K562 (cell line): ENCODE data around the gene OR52I2. TPM values are rescaled to one million over a fixed set of nuclear protein-coding genes. Genes with fewer than 3 reads are reported as not detected.

Experiments
- ATAC-seq: fragments of 200-7000 bp; cut with Tn5 transposase; 3 replicates; pipeline ENCODE4 v1.9.1; 2020; ENCODE audit warnings: moderate library complexity
- BruUV-seq: library from RNA; stranded (reverse); fragments of 400-500 nt; replicated peaks from 2 replicates; lab custom pipeline; 2021; lab: Mats Ljungman, UMichigan
- CTCF ChIA-PET: fragments of 300-600 bp; formaldehyde crosslinking; extraction: SDS; loops from one replicate; lab custom pipeline; 2021; ENCODE audit warnings: low intra/inter-chr PET ratio; lab: Yijun Ruan, JAX
- POLR2A ChIA-PET: fragments of 300-600, 350-650 bp; sonication (Branson Sonifier 250); formaldehyde crosslinking; extraction: SDS; loops from one replicate; lab custom pipeline; 2021; ENCODE audit warnings: antibody characterized with exemption, inconsistent platforms; lab: Yijun Ruan, JAX
- DNase-seq, 4 experiments: peaks; one replicate each; pipeline versions ENCODE4 v3.0.0 to v3.0.0-alpha.2; 2011 to 2018; ENCODE audit warnings: low spot score in 3 of 4, mixed read lengths in 3 of 4; ENCODE audit errors: extremely low read depth in 1 of 4
- FAIRE-seq: peaks from 2 replicates; lab custom pipeline; 2011; peaks lifted over from hg19 to GRCh38; lab: Jason Lieb, UNC
- H2AFZ ChIP-seq: 2 replicates; pipeline ENCODE4 v1.6.0; 2011; ENCODE audit warnings: low read depth, low read length, control low read depth, inconsistent platforms
- H3K27ac ChIP-seq: fragments of 200-600 bp; 3 replicates; pipeline ENCODE4 v1.8.0; 2011; ENCODE audit warnings: low read depth, mild to moderate bottlenecking, control low read depth, inconsistent platforms, low read length, moderate library complexity, mixed read lengths; ENCODE audit errors: extremely low read depth
- H3K27me3 ChIP-seq, 2 experiments: fragments of 300-600 bp in 1 of 2; 2 replicates in 1 of 2; 3 replicates in 1 of 2; pipeline versions ENCODE4 v1.6.0 to v1.8.0; 2011; ENCODE audit warnings: inconsistent platforms in 2 of 2, low read length in 2 of 2, mild to moderate bottlenecking in 1 of 2, mixed read lengths in 1 of 2, moderate library complexity in 1 of 2; ENCODE audit not compliant: control insufficient read depth in 2 of 2, insufficient read depth in 2 of 2
- H3K36me3 ChIP-seq: fragments of 300-600 bp; 3 replicates; pipeline ENCODE4 v1.8.0; 2011; ENCODE audit warnings: mild to moderate bottlenecking, low read length, inconsistent platforms; ENCODE audit not compliant: control insufficient read depth, insufficient read depth
- H3K4me1 ChIP-seq, 2 experiments: fragments of 200-600 bp in 1 of 2; replicated peaks in 1 of 2; 2 replicates in 1 of 2; 3 replicates in 1 of 2; pipeline versions ENCODE4 v1.5.1 to v1.8.0; 2011; ENCODE audit warnings: inconsistent platforms in 2 of 2, low read length in 2 of 2, mild to moderate bottlenecking in 1 of 2, mixed read lengths in 1 of 2, moderate library complexity in 1 of 2; ENCODE audit not compliant: control insufficient read depth in 2 of 2, insufficient read depth in 2 of 2
- H3K4me2 ChIP-seq: 2 replicates; pipeline ENCODE4 v1.6.1; 2011; ENCODE audit warnings: low read length, control low read depth, inconsistent platforms, mixed read lengths; ENCODE audit not compliant: insufficient read depth
- H3K4me3 ChIP-seq: fragments of 200-600 bp; sonication (generic), shearing (Covaris generic); 2 replicates; pipeline ENCODE4 v1.5.1; 2016; ENCODE audit warnings: control low read depth, inconsistent platforms
- H3K79me2 ChIP-seq: fragments of 200-600 bp; 3 replicates; pipeline ENCODE4 v1.8.0; 2011; ENCODE audit warnings: low read length, inconsistent platforms; ENCODE audit not compliant: control insufficient read depth, insufficient read depth
- H3K9ac ChIP-seq, 2 experiments: 2 replicates each; pipeline versions ENCODE4 v1.6.0 to v1.6.1; 2011; ENCODE audit warnings: low read depth in 2 of 2, low read length in 2 of 2, control low read depth in 1 of 2, inconsistent platforms in 1 of 2, mild to moderate bottlenecking in 1 of 2, mixed read lengths in 1 of 2; ENCODE audit not compliant: insufficient read depth in 1 of 2
- H3K9me1 ChIP-seq: one replicate; pipeline ENCODE4 v1.6.0; 2011; ENCODE audit warnings: inconsistent platforms, mild to moderate bottlenecking, low read length, moderate library complexity; ENCODE audit not compliant: control insufficient read depth, insufficient read depth
- H3K9me3 ChIP-seq: replicated peaks from 2 replicates; pipeline ENCODE4 v1.5.1; 2011; ENCODE audit warnings: low read depth, low read length, inconsistent platforms; ENCODE audit not compliant: control insufficient read depth, insufficient read depth
- H4K20me1 ChIP-seq: replicated peaks from 2 replicates; pipeline ENCODE4 v1.6.1; 2011; ENCODE audit warnings: low read length, inconsistent platforms, mixed read lengths; ENCODE audit not compliant: control insufficient read depth, insufficient read depth
- CTCF ChIP-seq, 3 experiments: IDR thresholded peaks in 2 of 3; conservative IDR thresholded peaks in 1 of 3; 2 replicates each; pipeline ENCODE4 v1.5.1; 2011 to 2012; ENCODE audit warnings: low read length in 3 of 3, mild to moderate bottlenecking in 3 of 3, control low read depth in 2 of 3, improper control_type of control experiment in 1 of 3, inconsistent platforms in 1 of 3, low read depth in 1 of 3, mixed read lengths in 1 of 3, moderate library complexity in 1 of 3; ENCODE audit not compliant: insufficient read depth in 2 of 3
- MNT ChIP-seq, 2 experiments: fragments of 450-650 bp; conservative IDR thresholded peaks; 2 replicates each; pipeline ENCODE4 v1.6.1; 2017; ENCODE audit warnings: mild to moderate bottlenecking in 2 of 2, moderate library complexity in 2 of 2
- POLR3G ChIP-seq: IDR thresholded peaks from 2 replicates; pipeline ENCODE4 v1.6.1; 2011; ENCODE audit not compliant: insufficient read length, insufficient replicate concordance; ENCODE audit errors: extremely low read depth
- RCOR1 ChIP-seq, 2 experiments: IDR thresholded peaks; 2 replicates each; pipeline ENCODE4 v1.6.1; 2012; ENCODE audit warnings: low read depth in 2 of 2, low read length in 2 of 2, borderline replicate concordance in 1 of 2, improper control_type of control experiment in 1 of 2
- RFX5 ChIP-seq: IDR thresholded peaks from 2 replicates; pipeline ENCODE4 v1.6.1; 2011; ENCODE audit warnings: low read depth, mild to moderate bottlenecking, improper control_type of control experiment, low read length
- SMC3 ChIP-seq: conservative IDR thresholded peaks from 2 replicates; pipeline ENCODE4 v1.6.1; 2011; ENCODE audit warnings: low read depth, low read length, improper control_type of control experiment; ENCODE audit not compliant: insufficient read depth
- ZKSCAN8 ChIP-seq: fragments of 200-800 bp; sonication (Bioruptor generic); IDR thresholded peaks from 2 replicates; pipeline ENCODE4 v1.6.1; 2016; ENCODE audit warnings: missing genetic modification characterization, missing compliant biosample characterization
- ZNF311 ChIP-seq: fragments of 250-450 bp; sonication (Bioruptor Pico); IDR thresholded peaks from 2 replicates; pipeline ENCODE4 v1.4.0; 2020; ENCODE audit warnings: mild to moderate bottlenecking, moderate library complexity
- ZNF778 ChIP-seq: fragments of 450-650 bp; formaldehyde crosslinking; IDR thresholded peaks from 2 replicates; pipeline ENCODE4 v1.4.0; 2020; ENCODE audit warnings: mild to moderate bottlenecking, moderate library complexity
- WGBS: fragments of 100-300 bp; shearing (Covaris generic); methylation state at CpG from one replicate; pipeline ENCODE4 v1.1.6; 2016; ENCODE audit warnings: low coverage, mixed read lengths; ENCODE audit not compliant: insufficient coverage; ENCODE audit errors: missing lambda C conversion rate; 5-methylcytosine and 5-hydroxymethylcytosine counted together
- in situ Hi-C: fragments of 300-500 bp; cut with MboI; formaldehyde crosslinking; loops from 4 replicates; pipeline ENCODE4 v1.15.0; 2018; ENCODE audit warnings: inconsistent platforms, mixed read lengths
- intact Hi-C: fragments of 100-400 bp; cut with micrococcal nuclease; formaldehyde crosslinking; loops from 2 replicates; pipeline ENCODE4 v1.14.2; 2022
- polyA plus RNA-seq, 8 experiments: library from polyadenylated mRNA; depleted of rRNA in 4 of 8; stranded (reverse) in 5 of 8; unstranded in 3 of 8; fragments of >200 nt; fragmentation: Nextera tagmentation in 2 of 8; fragmentation: Illumina TruSeq in 1 of 8; extraction: Ambion mirVana in 2 of 8; extraction: Trizol in 1 of 8; gene quantifications; 2 replicates each; pipeline versions ENCODE4 v1.2.1 to v1.2.3, GENCODE V29; 2011 to 2014; ENCODE audit warnings: inconsistent platforms in 1 of 8, missing spikeins in 1 of 8
- total RNA-seq, 7 experiments: library from RNA; depleted of rRNA in 6 of 7; stranded (reverse); fragments of >200 nt in 6 of 7; fragmentation: Illumina TruSeq in 2 of 7; extraction: Trizol in 2 of 7; gene quantifications; 2 replicates each; pipeline versions ENCODE4 v1.2.1 to v1.2.3, GENCODE V29; 2011 to 2021; ENCODE audit warnings: low replicate concordance in 1 of 7

OR52I2 gene
- total and polyA plus RNA-seq, 9 of the 15 experiments (the other 6 are each of a cell fraction or from before 2014, with no cell fraction given), result not detected

- Histone ChIP-seq H2AFZ (no peak overlapping the region), H3K4me1 (no peaks in the 10 kb centered on the region), H3K9me3 (no peaks in the 10 kb centered on the region), H3K79me2 (no peaks in the 10 kb centered on the region), H3K9ac (no peak overlapping the region), H3K4me2 (no peak overlapping the region), H3K9me1 (no peaks in the 10 kb centered on the region), H4K20me1 (no peaks in the 10 kb centered on the region), H3K27me3 (no peaks in the 10 kb centered on the region; a peak in 1 of 5 replicates), H3K4me3 (no peak overlapping the region), H3K27ac (no peak overlapping the region), H3K36me3 (no peaks in the 10 kb centered on the region)
- intact Hi-C loops (loop anchor here (1.0 kb wide), 1 partner anchor 352 kb away; no protein-coding TSS in a partner anchor), in situ Hi-C loops (loop anchor here (10.0 kb wide), 1 partner anchor 355 kb away; no protein-coding TSS in a partner anchor)
- ChIA-PET POLR2A (interaction anchor here (1.0 kb wide), 1 partner anchor 352 kb away, joined by 4 read pairs; no protein-coding TSS in a partner anchor), CTCF (interaction anchor here (3.4 kb wide), 1 partner anchor 353 kb away, joined by 30 read pairs; no protein-coding TSS in a partner anchor)
- peak; percentile 89 for FAIRE-seq
- peak; percentile 50 to 63 (median 54) for DNase-seq
- 5% methylated on average over 3 of the region's 3 CpGs for WGBS
- peak; percentile 92 for ATAC-seq
- BruUV-seq, result no TSS peak
- TF ChIP-seq ZNF311 (no peak), CTCF (IDR thresholded peaks at IDR 0.05 in 2 of 3, conservative IDR thresholded peaks at IDR 0.05 in 1 of 3; ENCODE audit: insufficient read depth in 2 of 3, low read depth in 1 of 3, low read length in 3 of 3) (peak; percentile 66 to 76 (median 74)), SMC3 (peak; percentile 73), MNT (conservative IDR thresholded peaks at IDR 0.05) (no peak), ZNF778 (no peak), RCOR1 (IDR thresholded peaks at IDR 0.05; ENCODE audit: borderline replicate concordance in 1 of 2, low read depth in 2 of 2, low read length in 2 of 2) (no peak), POLR3G (no peak), ZKSCAN8 (CRISPR knock-in tag) (no peak), RFX5 (no peak)
These were observed 41.8 kb upstream of the OR52I2 start for GRCh38 chr11:4539603-4540219.
